ENCODE data around the gene FAM98B. TPM values are rescaled to one million over a fixed set of nuclear protein-coding genes. Genes with fewer than 3 reads are reported as not detected.

The FAM98B gene
- total RNA-seq, 1 experiment from 2014 or later, result 11.7 TPM

Other genes with a start within 250 kb of the FAM98B start
- 57.7 and 67.6 TPM in 2 replicates for gene SPRED1, start 201.3 kb upstream of the FAM98B start, total RNA-seq (2014; rRNA removed; shearing (Covaris generic))
- gene RASGRP1, start 110.7 kb downstream of the FAM98B start, total RNA-seq (2014; rRNA removed; shearing (Covaris generic)), result 0.12 and 0.20 TPM in 2 replicates

All from RPMI7951 (cell line).